Measurements from ENCODE around the gene FAM241A. TPM values are rescaled to one million over a fixed set of nuclear protein-coding genes. Genes with fewer than 3 reads are reported as not detected.

The FAM241A gene
- total and polyA plus RNA-seq, 9 of the 15 experiments (the other 6 are each of a cell fraction or from before 2014, with no cell fraction given), result 2.3 to 8.5 (median 5.3) TPM

DNA sequence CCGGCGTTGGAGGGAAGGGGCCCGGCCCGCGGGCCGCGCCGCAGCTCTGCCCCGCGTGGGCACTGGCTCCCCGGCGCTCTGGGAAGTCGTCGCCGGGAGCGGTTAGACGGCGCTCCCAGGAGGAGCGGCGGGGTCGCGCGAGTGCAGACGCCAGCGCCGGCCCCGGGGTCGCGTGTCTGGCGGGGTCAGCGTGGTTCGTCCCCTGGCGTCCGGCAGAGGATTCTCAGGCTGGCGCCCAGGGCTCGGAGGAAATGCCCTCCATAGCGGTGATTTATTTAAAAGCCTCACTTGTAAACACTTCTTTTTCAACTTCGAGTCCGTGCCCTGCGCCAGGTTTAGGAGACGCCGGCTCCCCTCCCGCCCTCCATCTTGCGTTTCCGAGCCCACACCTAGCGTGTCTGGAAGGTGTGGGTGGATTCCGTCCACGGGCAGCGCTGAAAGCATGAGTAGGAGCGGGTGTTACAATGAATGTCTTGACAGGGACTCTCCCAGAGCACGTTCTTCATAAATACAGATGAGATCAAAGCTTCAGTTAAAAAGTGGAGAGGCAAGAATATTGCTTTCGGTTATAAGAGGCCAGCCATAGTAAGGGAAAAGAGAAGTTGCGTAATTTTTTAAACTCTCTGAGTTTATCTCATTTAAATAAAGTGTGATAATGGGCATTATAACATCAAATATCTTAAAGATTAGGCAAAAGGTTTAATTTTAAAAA, 692 bp downstream of the FAM241A start (continued):
- TF ChIP-seq, protein P1, sequence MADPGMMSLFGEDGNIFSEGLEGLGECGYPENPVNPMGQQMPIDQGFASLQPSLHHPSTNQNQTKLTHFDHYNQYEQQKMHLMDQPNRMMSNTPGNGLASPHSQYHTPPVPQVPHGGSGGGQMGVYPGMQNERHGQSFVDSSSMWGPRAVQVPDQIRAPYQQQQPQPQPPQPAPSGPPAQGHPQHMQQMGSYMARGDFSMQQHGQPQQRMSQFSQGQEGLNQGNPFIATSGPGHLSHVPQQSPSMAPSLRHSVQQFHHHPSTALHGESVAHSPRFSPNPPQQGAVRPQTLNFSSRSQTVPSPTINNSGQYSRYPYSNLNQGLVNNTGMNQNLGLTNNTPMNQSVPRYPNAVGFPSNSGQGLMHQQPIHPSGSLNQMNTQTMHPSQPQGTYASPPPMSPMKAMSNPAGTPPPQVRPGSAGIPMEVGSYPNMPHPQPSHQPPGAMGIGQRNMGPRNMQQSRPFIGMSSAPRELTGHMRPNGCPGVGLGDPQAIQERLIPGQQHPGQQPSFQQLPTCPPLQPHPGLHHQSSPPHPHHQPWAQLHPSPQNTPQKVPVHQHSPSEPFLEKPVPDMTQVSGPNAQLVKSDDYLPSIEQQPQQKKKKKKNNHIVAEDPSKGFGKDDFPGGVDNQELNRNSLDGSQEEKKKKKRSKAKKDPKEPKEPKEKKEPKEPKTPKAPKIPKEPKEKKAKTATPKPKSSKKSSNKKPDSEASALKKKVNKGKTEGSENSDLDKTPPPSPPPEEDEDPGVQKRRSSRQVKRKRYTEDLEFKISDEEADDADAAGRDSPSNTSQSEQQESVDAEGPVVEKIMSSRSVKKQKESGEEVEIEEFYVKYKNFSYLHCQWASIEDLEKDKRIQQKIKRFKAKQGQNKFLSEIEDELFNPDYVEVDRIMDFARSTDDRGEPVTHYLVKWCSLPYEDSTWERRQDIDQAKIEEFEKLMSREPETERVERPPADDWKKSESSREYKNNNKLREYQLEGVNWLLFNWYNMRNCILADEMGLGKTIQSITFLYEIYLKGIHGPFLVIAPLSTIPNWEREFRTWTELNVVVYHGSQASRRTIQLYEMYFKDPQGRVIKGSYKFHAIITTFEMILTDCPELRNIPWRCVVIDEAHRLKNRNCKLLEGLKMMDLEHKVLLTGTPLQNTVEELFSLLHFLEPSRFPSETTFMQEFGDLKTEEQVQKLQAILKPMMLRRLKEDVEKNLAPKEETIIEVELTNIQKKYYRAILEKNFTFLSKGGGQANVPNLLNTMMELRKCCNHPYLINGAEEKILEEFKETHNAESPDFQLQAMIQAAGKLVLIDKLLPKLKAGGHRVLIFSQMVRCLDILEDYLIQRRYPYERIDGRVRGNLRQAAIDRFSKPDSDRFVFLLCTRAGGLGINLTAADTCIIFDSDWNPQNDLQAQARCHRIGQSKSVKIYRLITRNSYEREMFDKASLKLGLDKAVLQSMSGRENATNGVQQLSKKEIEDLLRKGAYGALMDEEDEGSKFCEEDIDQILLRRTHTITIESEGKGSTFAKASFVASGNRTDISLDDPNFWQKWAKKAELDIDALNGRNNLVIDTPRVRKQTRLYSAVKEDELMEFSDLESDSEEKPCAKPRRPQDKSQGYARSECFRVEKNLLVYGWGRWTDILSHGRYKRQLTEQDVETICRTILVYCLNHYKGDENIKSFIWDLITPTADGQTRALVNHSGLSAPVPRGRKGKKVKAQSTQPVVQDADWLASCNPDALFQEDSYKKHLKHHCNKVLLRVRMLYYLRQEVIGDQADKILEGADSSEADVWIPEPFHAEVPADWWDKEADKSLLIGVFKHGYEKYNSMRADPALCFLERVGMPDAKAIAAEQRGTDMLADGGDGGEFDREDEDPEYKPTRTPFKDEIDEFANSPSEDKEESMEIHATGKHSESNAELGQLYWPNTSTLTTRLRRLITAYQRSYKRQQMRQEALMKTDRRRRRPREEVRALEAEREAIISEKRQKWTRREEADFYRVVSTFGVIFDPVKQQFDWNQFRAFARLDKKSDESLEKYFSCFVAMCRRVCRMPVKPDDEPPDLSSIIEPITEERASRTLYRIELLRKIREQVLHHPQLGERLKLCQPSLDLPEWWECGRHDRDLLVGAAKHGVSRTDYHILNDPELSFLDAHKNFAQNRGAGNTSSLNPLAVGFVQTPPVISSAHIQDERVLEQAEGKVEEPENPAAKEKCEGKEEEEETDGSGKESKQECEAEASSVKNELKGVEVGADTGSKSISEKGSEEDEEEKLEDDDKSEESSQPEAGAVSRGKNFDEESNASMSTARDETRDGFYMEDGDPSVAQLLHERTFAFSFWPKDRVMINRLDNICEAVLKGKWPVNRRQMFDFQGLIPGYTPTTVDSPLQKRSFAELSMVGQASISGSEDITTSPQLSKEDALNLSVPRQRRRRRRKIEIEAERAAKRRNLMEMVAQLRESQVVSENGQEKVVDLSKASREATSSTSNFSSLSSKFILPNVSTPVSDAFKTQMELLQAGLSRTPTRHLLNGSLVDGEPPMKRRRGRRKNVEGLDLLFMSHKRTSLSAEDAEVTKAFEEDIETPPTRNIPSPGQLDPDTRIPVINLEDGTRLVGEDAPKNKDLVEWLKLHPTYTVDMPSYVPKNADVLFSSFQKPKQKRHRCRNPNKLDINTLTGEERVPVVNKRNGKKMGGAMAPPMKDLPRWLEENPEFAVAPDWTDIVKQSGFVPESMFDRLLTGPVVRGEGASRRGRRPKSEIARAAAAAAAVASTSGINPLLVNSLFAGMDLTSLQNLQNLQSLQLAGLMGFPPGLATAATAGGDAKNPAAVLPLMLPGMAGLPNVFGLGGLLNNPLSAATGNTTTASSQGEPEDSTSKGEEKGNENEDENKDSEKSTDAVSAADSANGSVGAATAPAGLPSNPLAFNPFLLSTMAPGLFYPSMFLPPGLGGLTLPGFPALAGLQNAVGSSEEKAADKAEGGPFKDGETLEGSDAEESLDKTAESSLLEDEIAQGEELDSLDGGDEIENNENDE (IDR thresholded peaks at IDR 0.05; ENCODE audit: low read depth, low read length), result no peak
- no peak for TF ChIP-seq ZKSCAN3 (CRISPR knock-in tag; IDR thresholded peaks at IDR 0.05)
- peak; percentile 64; the same call in 1 of the 2 replicates for TF ChIP-seq L3MBTL2 (IDR thresholded peaks at IDR 0.05)
- TF ChIP-seq CEBPB (tag; IDR thresholded peaks at IDR 0.05), result peak; percentile 97
- TF ChIP-seq, protein P2, sequence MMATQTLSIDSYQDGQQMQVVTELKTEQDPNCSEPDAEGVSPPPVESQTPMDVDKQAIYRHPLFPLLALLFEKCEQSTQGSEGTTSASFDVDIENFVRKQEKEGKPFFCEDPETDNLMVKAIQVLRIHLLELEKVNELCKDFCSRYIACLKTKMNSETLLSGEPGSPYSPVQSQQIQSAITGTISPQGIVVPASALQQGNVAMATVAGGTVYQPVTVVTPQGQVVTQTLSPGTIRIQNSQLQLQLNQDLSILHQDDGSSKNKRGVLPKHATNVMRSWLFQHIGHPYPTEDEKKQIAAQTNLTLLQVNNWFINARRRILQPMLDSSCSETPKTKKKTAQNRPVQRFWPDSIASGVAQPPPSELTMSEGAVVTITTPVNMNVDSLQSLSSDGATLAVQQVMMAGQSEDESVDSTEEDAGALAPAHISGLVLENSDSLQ (IDR thresholded peaks at IDR 0.05), result no peak
- TF ChIP-seq ERF (CRISPR knock-in tag; IDR thresholded peaks at IDR 0.05), result no peak
- TF ChIP-seq, protein P3, sequence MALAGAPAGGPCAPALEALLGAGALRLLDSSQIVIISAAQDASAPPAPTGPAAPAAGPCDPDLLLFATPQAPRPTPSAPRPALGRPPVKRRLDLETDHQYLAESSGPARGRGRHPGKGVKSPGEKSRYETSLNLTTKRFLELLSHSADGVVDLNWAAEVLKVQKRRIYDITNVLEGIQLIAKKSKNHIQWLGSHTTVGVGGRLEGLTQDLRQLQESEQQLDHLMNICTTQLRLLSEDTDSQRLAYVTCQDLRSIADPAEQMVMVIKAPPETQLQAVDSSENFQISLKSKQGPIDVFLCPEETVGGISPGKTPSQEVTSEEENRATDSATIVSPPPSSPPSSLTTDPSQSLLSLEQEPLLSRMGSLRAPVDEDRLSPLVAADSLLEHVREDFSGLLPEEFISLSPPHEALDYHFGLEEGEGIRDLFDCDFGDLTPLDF (CRISPR knock-in tag; IDR thresholded peaks at IDR 0.05), result no peak
- TF ChIP-seq, protein P4, sequence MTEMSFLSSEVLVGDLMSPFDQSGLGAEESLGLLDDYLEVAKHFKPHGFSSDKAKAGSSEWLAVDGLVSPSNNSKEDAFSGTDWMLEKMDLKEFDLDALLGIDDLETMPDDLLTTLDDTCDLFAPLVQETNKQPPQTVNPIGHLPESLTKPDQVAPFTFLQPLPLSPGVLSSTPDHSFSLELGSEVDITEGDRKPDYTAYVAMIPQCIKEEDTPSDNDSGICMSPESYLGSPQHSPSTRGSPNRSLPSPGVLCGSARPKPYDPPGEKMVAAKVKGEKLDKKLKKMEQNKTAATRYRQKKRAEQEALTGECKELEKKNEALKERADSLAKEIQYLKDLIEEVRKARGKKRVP (CRISPR knock-in tag; IDR thresholded peaks at IDR 0.05), result no peak
- TF ChIP-seq, protein P5, sequence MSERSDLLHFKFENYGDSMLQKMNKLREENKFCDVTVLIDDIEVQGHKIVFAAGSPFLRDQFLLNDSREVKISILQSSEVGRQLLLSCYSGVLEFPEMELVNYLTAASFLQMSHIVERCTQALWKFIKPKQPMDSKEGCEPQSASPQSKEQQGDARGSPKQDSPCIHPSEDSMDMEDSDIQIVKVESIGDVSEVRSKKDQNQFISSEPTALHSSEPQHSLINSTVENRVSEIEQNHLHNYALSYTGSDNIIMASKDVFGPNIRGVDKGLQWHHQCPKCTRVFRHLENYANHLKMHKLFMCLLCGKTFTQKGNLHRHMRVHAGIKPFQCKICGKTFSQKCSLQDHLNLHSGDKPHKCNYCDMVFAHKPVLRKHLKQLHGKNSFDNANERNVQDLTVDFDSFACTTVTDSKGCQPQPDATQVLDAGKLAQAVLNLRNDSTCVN (CRISPR knock-in tag; IDR thresholded peaks at IDR 0.05), result no peak
- TF ChIP-seq RBM17 (IDR thresholded peaks at IDR 0.05; ENCODE audit: borderline replicate concordance, low read depth, low read length), result no peak
- TF ChIP-seq NR2C1 (IDR thresholded peaks at IDR 0.05), result peak; percentile 68; the same call in 1 of the 2 replicates
- peak; percentile 64 for TF ChIP-seq NR2C1 (tag; IDR thresholded peaks at IDR 0.05)

Measured in K562 (cell line).